SK-N-SH treated with all-trans-retinoic acid at 6 μM for 48 hours (cell line): ENCODE data around the gene PMPCB.

ENCODE experiments used
- ATAC-seq: fragments of 200-7000 bp; cut with Tn5 transposase; 3 replicates; pipeline ENCODE4 v1.9.1; 2020; ENCODE audit warnings: mild to moderate bottlenecking, moderate library complexity
- ARNTL ChIP-seq: fragments of 450-650 bp; formaldehyde crosslinking; IDR thresholded peaks from 2 replicates; pipeline ENCODE4 v1.5.0; 2020; ENCODE audit warnings: low read depth, mild to moderate bottlenecking, moderate library complexity, borderline replicate concordance
- CSDC2 ChIP-seq: fragments of 250-450 bp; sonication (Bioruptor Pico); IDR thresholded peaks from 2 replicates; pipeline ENCODE4 v1.5.0; 2020; ENCODE audit warnings: mild to moderate bottlenecking, moderate library complexity
- GLIS3 ChIP-seq: fragments of 250-450 bp; sonication (Bioruptor Pico); IDR thresholded peaks from 2 replicates; pipeline ENCODE4 v1.5.0; 2020; ENCODE audit warnings: mild to moderate bottlenecking, moderate library complexity
- ISL1 ChIP-seq: fragments of 250-450 bp; sonication (Bioruptor Pico); IDR thresholded peaks from 2 replicates; pipeline ENCODE4 v2.1.2; 2022; ENCODE audit warnings: mild to moderate bottlenecking, moderate library complexity
- OSR1 ChIP-seq: fragments of 250-450 bp; sonication (Bioruptor Pico); IDR thresholded peaks from 2 replicates; pipeline ENCODE4 v1.8.0; 2022; ENCODE audit warnings: moderate library complexity, mild to moderate bottlenecking, inconsistent platforms
- PATZ1 ChIP-seq: fragments of 250-450 bp; sonication (Bioruptor Pico); IDR thresholded peaks from 2 replicates; pipeline ENCODE4 v1.8.0; 2020; ENCODE audit warnings: mild to moderate bottlenecking, moderate library complexity, borderline replicate concordance
- POU6F1 ChIP-seq: fragments of 250-450 bp; sonication (Bioruptor Pico); IDR thresholded peaks from 2 replicates; pipeline ENCODE4 v1.8.0; 2021; ENCODE audit warnings: low read depth, mild to moderate bottlenecking, moderate library complexity, borderline replicate concordance
- PPARA ChIP-seq: fragments of 250-450 bp; sonication (Bioruptor Pico); IDR thresholded peaks from 2 replicates; pipeline ENCODE4 v1.5.0; 2020; ENCODE audit warnings: mild to moderate bottlenecking, borderline replicate concordance
- RARB ChIP-seq: fragments of 250-450 bp; sonication (Bioruptor Pico); IDR thresholded peaks from 2 replicates; pipeline ENCODE4 v1.8.0; 2021; ENCODE audit warnings: mild to moderate bottlenecking, moderate library complexity
- SNAI2 ChIP-seq: fragments of 250-450 bp; sonication (Bioruptor Pico); IDR thresholded peaks from 2 replicates; pipeline ENCODE4 v1.5.0; 2020; ENCODE audit warnings: mild to moderate bottlenecking, moderate library complexity
- TCF4 ChIP-seq: fragments of 250-450 bp; sonication (Bioruptor Pico); IDR thresholded peaks from 2 replicates; pipeline ENCODE4 v1.8.0; 2021; ENCODE audit warnings: mild to moderate bottlenecking, moderate library complexity, borderline replicate concordance
- TOX ChIP-seq: fragments of 250-450 bp; sonication (Bioruptor Pico); IDR thresholded peaks from 2 replicates; pipeline ENCODE4 v1.8.0; 2021; ENCODE audit warnings: mild to moderate bottlenecking, moderate library complexity, borderline replicate concordance
- ZC3H10 ChIP-seq: fragments of 250-450 bp; sonication (Bioruptor Pico); IDR thresholded peaks from 2 replicates; pipeline ENCODE4 v1.5.1; 2021; ENCODE audit warnings: mild to moderate bottlenecking, moderate library complexity
- ZFP30 ChIP-seq: fragments of 450-650 bp; formaldehyde crosslinking; IDR thresholded peaks from 2 replicates; pipeline ENCODE4 v1.5.0; 2022; ENCODE audit warnings: mild to moderate bottlenecking, moderate library complexity
- ZNF565 ChIP-seq: fragments of 450-650 bp; formaldehyde crosslinking; conservative IDR thresholded peaks from 2 replicates; pipeline ENCODE4 v1.5.0; 2020; ENCODE audit warnings: low read depth, mild to moderate bottlenecking, moderate library complexity
- ZNF70 ChIP-seq: fragments of 450-650 bp; formaldehyde crosslinking; IDR thresholded peaks from 2 replicates; pipeline ENCODE4 v1.5.0; 2020; ENCODE audit warnings: mild to moderate bottlenecking, moderate library complexity
- ZNF8 ChIP-seq: fragments of 450-650 bp; formaldehyde crosslinking; IDR thresholded peaks from 2 replicates; pipeline ENCODE4 v1.5.0; 2020; ENCODE audit warnings: mild to moderate bottlenecking, moderate library complexity
- TF ChIP-seq, protein P1 (sequence below): fragments of 250-450 bp; sonication (Bioruptor Pico); IDR thresholded peaks from 2 replicates; pipeline ENCODE4 v1.5.1; 2021; ENCODE audit warnings: mild to moderate bottlenecking, moderate library complexity
- TF ChIP-seq, protein P2 (sequence below): fragments of 250-450 bp; sonication (Bioruptor Pico); IDR thresholded peaks from 2 replicates; pipeline ENCODE4 v1.5.0; 2020; ENCODE audit warnings: mild to moderate bottlenecking, moderate library complexity
- TF ChIP-seq, protein P3 (sequence below): fragments of 250-450 bp; sonication (Bioruptor Pico); IDR thresholded peaks from 2 replicates; pipeline ENCODE4 v1.5.1; 2020; ENCODE audit warnings: low read depth, mild to moderate bottlenecking, moderate library complexity

The PMPCB gene

GRCh38 chr7:103325744-103326143 lies 28.5 kb downstream of the PMPCB start:
- TF ChIP-seq ARNTL (CRISPR knock-in tag) (no peak), GLIS3 (CRISPR knock-in tag) (no peak), RARB (CRISPR knock-in tag) (no peak), ZFP30 (CRISPR knock-in tag) (no peak), ZC3H10 (CRISPR knock-in tag) (no peak), CSDC2 (CRISPR knock-in tag) (no peak), POU6F1 (CRISPR knock-in tag) (no peak)
- TF ChIP-seq, protein P1, sequence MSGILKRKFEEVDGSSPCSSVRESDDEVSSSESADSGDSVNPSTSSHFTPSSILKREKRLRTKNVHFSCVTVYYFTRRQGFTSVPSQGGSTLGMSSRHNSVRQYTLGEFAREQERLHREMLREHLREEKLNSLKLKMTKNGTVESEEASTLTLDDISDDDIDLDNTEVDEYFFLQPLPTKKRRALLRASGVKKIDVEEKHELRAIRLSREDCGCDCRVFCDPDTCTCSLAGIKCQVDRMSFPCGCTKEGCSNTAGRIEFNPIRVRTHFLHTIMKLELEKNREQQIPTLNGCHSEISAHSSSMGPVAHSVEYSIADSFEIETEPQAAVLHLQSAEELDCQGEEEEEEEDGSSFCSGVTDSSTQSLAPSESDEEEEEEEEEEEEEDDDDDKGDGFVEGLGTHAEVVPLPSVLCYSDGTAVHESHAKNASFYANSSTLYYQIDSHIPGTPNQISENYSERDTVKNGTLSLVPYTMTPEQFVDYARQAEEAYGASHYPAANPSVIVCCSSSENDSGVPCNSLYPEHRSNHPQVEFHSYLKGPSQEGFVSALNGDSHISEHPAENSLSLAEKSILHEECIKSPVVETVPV (CRISPR knock-in tag): no peak
- no peak for ATAC-seq

GRCh38 chr7:103336761-103337160 lies 39.5 kb downstream of the PMPCB start:
- TF ChIP-seq POU6F1 (CRISPR knock-in tag): no peak
- TF ChIP-seq TCF4: no peak
- TF ChIP-seq, protein P2, sequence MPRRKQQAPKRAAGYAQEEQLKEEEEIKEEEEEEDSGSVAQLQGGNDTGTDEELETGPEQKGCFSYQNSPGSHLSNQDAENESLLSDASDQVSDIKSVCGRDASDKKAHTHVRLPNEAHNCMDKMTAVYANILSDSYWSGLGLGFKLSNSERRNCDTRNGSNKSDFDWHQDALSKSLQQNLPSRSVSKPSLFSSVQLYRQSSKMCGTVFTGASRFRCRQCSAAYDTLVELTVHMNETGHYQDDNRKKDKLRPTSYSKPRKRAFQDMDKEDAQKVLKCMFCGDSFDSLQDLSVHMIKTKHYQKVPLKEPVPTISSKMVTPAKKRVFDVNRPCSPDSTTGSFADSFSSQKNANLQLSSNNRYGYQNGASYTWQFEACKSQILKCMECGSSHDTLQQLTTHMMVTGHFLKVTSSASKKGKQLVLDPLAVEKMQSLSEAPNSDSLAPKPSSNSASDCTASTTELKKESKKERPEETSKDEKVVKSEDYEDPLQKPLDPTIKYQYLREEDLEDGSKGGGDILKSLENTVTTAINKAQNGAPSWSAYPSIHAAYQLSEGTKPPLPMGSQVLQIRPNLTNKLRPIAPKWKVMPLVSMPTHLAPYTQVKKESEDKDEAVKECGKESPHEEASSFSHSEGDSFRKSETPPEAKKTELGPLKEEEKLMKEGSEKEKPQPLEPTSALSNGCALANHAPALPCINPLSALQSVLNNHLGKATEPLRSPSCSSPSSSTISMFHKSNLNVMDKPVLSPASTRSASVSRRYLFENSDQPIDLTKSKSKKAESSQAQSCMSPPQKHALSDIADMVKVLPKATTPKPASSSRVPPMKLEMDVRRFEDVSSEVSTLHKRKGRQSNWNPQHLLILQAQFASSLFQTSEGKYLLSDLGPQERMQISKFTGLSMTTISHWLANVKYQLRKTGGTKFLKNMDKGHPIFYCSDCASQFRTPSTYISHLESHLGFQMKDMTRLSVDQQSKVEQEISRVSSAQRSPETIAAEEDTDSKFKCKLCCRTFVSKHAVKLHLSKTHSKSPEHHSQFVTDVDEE: no peak
- TF ChIP-seq ISL1 (CRISPR knock-in tag): no peak
- TF ChIP-seq SNAI2 (CRISPR knock-in tag): no peak
- TF ChIP-seq, protein P3, sequence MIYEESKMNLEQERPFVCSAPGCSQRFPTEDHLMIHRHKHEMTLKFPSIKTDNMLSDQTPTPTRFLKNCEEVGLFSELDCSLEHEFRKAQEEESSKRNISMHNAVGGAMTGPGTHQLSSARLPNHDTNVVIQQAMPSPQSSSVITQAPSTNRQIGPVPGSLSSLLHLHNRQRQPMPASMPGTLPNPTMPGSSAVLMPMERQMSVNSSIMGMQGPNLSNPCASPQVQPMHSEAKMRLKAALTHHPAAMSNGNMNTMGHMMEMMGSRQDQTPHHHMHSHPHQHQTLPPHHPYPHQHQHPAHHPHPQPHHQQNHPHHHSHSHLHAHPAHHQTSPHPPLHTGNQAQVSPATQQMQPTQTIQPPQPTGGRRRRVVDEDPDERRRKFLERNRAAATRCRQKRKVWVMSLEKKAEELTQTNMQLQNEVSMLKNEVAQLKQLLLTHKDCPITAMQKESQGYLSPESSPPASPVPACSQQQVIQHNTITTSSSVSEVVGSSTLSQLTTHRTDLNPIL: no peak
- TF ChIP-seq ZNF70 (CRISPR knock-in tag): no peak
- TF ChIP-seq ZNF565 (CRISPR knock-in tag): no peak
- no peak for TF ChIP-seq RARB (CRISPR knock-in tag)
- no peak for TF ChIP-seq ZNF8
- no peak for TF ChIP-seq ZFP30 (CRISPR knock-in tag)
- TF ChIP-seq PPARA (CRISPR knock-in tag): no peak
- TF ChIP-seq OSR1 (CRISPR knock-in tag): no peak
- no peak for TF ChIP-seq ZC3H10 (CRISPR knock-in tag)
- no peak for TF ChIP-seq TOX (CRISPR knock-in tag)
- TF ChIP-seq PATZ1 (CRISPR knock-in tag): no peak
- no peak for ATAC-seq

- ATAC-seq: no peak
- TF ChIP-seq ZC3H10 (CRISPR knock-in tag): no peak
- no peak for TF ChIP-seq CSDC2 (CRISPR knock-in tag)
- no peak for TF ChIP-seq OSR1 (CRISPR knock-in tag)
Observed at GRCh38 chr7:103338864-103339263, 41.6 kb downstream of the PMPCB start.
